RWPE1 (cell line): ENCODE measurements around the gene FSIP1.

Experiments used
- CTCF ChIA-PET: fragments of 350-600 bp; sonication (Branson Sonifier 250); formaldehyde crosslinking; extraction: SDS; loops from one replicate; lab custom pipeline; 2021; lab: Yijun Ruan, JAX
- POLR2A ChIA-PET: fragments of 400-600 bp; formaldehyde crosslinking; extraction: SDS; loops from one replicate; lab custom pipeline; 2020; ENCODE audit warnings: antibody characterized with exemption; ENCODE audit not compliant: low non-redundant PET; lab: Yijun Ruan, JAX
- DNase-seq: peaks from one replicate; pipeline ENCODE4 v3.0.0; 2012; ENCODE audit warnings: low spot score
- H3K27ac ChIP-seq: fragments of 450-650 bp; 2 replicates; pipeline ENCODE4 v1.5.1; 2017
- CTCF ChIP-seq: fragments of 450-650 bp; conservative IDR thresholded peaks from 2 replicates; pipeline ENCODE4 v1.5.1; 2017; ENCODE audit warnings: low read depth, mild to moderate bottlenecking

Gene FSIP1

DNA sequence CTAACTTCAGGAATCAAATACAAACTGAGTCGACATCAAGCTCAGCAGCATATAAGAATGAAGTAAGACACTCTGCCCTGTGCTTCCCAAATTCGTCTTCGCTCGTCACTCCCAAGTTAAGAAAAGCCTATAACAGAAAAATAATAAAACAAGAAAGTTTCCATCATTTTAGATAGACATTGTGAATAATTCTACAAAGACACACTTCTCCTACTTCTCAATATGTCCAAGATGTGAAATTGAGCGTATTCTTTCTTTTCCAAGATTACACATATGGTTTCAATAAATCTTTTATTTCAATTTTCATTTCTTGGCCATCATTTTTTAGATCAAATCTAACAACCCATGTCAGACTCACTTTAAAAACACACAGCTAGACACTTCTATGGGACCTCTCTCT lies 85.1 kb downstream of the FSIP1 start:
- POLR2A ChIA-PET = no interaction called here
- CTCF ChIA-PET = interaction anchor here (0.7 kb wide), 1 partner anchor 62 kb away, joined by 3 read pairs; no protein-coding TSS in a partner anchor
- no peak for TF ChIP-seq CTCF
- no peak for DNase-seq
- no peak overlapping the region for H3K27ac ChIP-seq

DNA sequence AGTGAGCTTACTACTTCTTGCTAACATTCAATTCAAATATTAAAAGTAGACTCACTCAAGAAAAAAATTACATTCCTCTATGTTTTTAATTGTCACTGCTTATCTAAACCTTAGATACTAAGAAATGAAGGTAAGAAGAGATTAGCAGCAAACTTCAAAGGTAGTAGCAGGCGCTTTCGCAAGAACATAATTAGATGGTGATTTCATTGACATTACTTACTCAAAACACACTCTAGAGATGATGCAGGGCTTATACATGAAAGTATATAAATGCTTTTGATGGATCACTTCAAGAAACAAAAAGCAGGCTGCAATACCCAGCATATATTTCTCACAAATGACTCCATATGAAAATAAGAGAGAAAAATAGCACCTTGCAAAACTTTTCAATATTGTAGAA lies 86.8 kb downstream of the FSIP1 start:
- CTCF ChIA-PET = interaction anchor here (0.7 kb wide), 1 partner anchor 10 kb away, joined by 6 read pairs; no protein-coding TSS in a partner anchor
- no peak overlapping the region for H3K27ac ChIP-seq
- POLR2A ChIA-PET = no interaction called here
- no peak for TF ChIP-seq CTCF
- no peak for DNase-seq

GRCh38 chr15:39692356-39693327 lies 90.0 kb downstream of the FSIP1 start:
- ChIA-PET CTCF (interaction anchor here (0.7 to 1.5 kb wide), 3 partner anchors 30 to 66 kb away, joined by 3 to 11 read pairs (median 3); no protein-coding TSS in a partner anchor), POLR2A (no interaction called here)
- no peak for DNase-seq
- no peak for TF ChIP-seq CTCF
- H3K27ac ChIP-seq = no peak overlapping the region

DNA sequence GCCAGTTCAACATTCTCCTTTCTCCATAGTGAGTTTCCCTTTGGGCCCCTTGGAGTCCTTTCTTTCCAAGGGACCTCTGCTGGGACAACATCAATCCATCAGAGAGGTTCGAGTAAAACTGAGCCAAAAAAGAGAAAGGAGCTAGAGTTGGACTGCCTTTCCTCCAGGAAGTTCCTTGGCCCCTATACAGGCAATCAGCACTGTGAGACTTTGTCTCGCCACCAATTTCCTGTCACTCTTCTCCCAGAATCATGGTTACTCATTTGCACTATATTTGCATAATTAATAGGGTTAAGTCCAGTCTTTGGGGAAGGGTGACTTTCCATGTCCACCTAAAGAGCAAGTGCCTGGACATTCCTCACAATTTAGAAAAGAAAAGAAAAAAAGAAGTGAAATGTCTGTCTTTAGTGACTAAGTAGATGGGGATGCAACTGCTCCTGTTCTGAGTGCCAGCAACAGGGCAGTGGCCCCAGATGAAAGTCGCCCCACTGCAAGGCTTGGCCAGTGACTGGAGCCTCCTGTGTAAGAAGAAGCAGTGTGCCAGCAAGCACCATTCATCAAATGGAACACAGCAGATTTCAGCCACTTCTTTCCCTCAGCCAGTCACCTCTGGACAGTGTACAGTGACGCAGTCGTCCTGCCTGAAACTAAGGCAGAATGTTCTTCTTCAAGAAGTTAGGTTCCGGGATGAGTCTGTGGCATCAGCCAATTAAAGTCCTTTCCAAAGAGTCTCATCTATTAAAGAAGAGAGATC lies 91.6 kb downstream of the FSIP1 start:
- TF ChIP-seq CTCF = no peak
- DNase-seq = no peak
- CTCF ChIA-PET = no interaction called here

DNA sequence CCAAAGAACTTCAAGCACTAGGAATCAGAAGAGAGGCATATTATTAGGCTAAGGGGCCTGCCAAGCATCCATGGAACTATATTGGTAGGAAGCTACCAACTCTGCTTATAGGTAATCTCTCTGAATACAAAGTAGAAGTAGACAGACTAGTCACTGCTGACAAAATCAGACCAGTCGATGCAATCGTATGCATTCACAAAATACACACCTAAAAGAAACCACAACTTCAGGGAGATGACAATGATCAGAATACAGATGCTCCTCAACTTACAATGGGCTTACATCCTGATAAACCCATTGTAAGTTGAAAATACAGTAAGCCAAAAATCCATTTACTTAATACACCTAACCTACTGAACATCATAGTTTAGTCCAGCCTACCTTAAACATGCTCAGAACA lies 94.7 kb downstream of the FSIP1 start:
- POLR2A ChIA-PET = no interaction called here
- DNase-seq = no peak
- CTCF ChIA-PET = interaction anchor here (3.2 kb wide), 1 partner anchor 69 kb away, joined by 12 read pairs; no protein-coding TSS in a partner anchor
- TF ChIP-seq CTCF = no peak
- no peak overlapping the region for H3K27ac ChIP-seq

More for the DNA sequence above, 91.6 kb downstream of the FSIP1 start:
- no peak overlapping the region for H3K27ac ChIP-seq
- POLR2A ChIA-PET = no interaction called here

GRCh38 chr15:39685999-39686613 lies 96.5 kb downstream of the FSIP1 start:
- POLR2A ChIA-PET = no interaction called here
- DNase-seq = peak; percentile 46
- TF ChIP-seq CTCF = peak; percentile 91
- H3K27ac ChIP-seq = no peak overlapping the region
- CTCF ChIA-PET = interaction anchor here (0.6 to 2.1 kb wide), 15 partner anchors 10 to 989 kb away, joined by 3 to 43 read pairs (median 4); no protein-coding TSS in a partner anchor
